HepG2 (cell line): Measurements from ENCODE around the gene VTI1B. TPM values are rescaled to one million over a fixed set of nuclear protein-coding genes. Genes with fewer than 3 reads are reported as not detected.

ENCODE experiments used
- AKAP8 ChIP-seq: sonication (generic); formaldehyde crosslinking; IDR thresholded peaks from 2 replicates; pipeline ENCODE4 v1.5.1; 2020; ENCODE audit warnings: mild to moderate bottlenecking, missing genetic modification reagents
- ELF3 ChIP-seq: IDR thresholded peaks from 2 replicates; pipeline ENCODE4 v1.6.1; 2016; ENCODE audit warnings: missing genetic modification reagents, missing compliant biosample characterization
- GATA4 ChIP-seq: sonication (generic); IDR thresholded peaks from 2 replicates; pipeline ENCODE4 v1.6.1; 2016; ENCODE audit warnings: antibody characterized with exemption, low read depth, borderline replicate concordance
- HNF4G ChIP-seq, 2 experiments: sonication (generic) in 1 of 2; formaldehyde crosslinking in 1 of 2; IDR thresholded peaks; 2 replicates each; pipeline versions ENCODE4 v1.4.0 to v1.6.1; 2011 to 2020; ENCODE audit warnings: borderline replicate concordance in 2 of 2, low read depth in 2 of 2, mild to moderate bottlenecking in 2 of 2, low read length in 1 of 2, missing genetic modification reagents in 1 of 2, moderate library complexity in 1 of 2
- SALL1 ChIP-seq: sonication (generic); formaldehyde crosslinking; IDR thresholded peaks from 2 replicates; pipeline ENCODE4 v1.8.0; 2022; ENCODE audit warnings: mild to moderate bottlenecking, missing genetic modification reagents
- SALL2 ChIP-seq: sonication (generic); formaldehyde crosslinking; IDR thresholded peaks from 2 replicates; pipeline ENCODE4 v1.8.1; 2023; ENCODE audit warnings: mild to moderate bottlenecking, missing genetic modification reagents, inconsistent platforms
- SIN3A ChIP-seq: IDR thresholded peaks from 2 replicates; pipeline ENCODE4 v1.6.1; 2011; ENCODE audit warnings: low read depth, mild to moderate bottlenecking, control low read depth, low read length, borderline replicate concordance
- SOX5 ChIP-seq: IDR thresholded peaks from 2 replicates; pipeline ENCODE4 v1.6.1; 2016; ENCODE audit warnings: borderline replicate concordance
- SRF ChIP-seq: IDR thresholded peaks from 2 replicates; pipeline ENCODE4 v1.6.1; 2011; ENCODE audit warnings: mild to moderate bottlenecking, low read depth, low read length, moderate library complexity
- THAP11 ChIP-seq: IDR thresholded peaks from 2 replicates; pipeline ENCODE4 v1.6.1; 2016; ENCODE audit warnings: missing biosample characterization, missing genetic modification reagents
- YY1 ChIP-seq: IDR thresholded peaks from 2 replicates; pipeline ENCODE4 v1.6.1; 2011; ENCODE audit warnings: low read length, low read depth, moderate library complexity, mild to moderate bottlenecking; ENCODE audit not compliant: insufficient read depth, insufficient replicate concordance
- ZNF317 ChIP-seq: sonication (generic); formaldehyde crosslinking; IDR thresholded peaks from 2 replicates; pipeline ENCODE4 v1.5.0; 2020; ENCODE audit warnings: mild to moderate bottlenecking, missing genetic modification reagents
- ZNF343 ChIP-seq: sonication (generic); formaldehyde crosslinking; IDR thresholded peaks from 2 replicates; pipeline ENCODE4 v1.4.0; 2020; ENCODE audit warnings: mild to moderate bottlenecking, missing genetic modification reagents
- ZNF546 ChIP-seq: sonication (generic); formaldehyde crosslinking; conservative IDR thresholded peaks from 2 replicates; pipeline ENCODE4 v1.8.1; 2023; ENCODE audit warnings: mild to moderate bottlenecking, missing genetic modification reagents
- ZNF777 ChIP-seq: sonication (generic); formaldehyde crosslinking; IDR thresholded peaks from 2 replicates; pipeline ENCODE4 v1.4.0; 2020; ENCODE audit warnings: missing genetic modification reagents
- ZNF878 ChIP-seq: sonication (generic); formaldehyde crosslinking; IDR thresholded peaks from 2 replicates; pipeline ENCODE4 v1.8.1; 2023; ENCODE audit warnings: mild to moderate bottlenecking, missing genetic modification reagents, moderate library complexity
- polyA plus RNA-seq, 8 experiments: library from polyadenylated mRNA; depleted of rRNA in 3 of 8; stranded (reverse) in 7 of 8; unstranded in 1 of 8; fragments of >200 nt; fragmentation: Illumina TruSeq in 4 of 8; extraction: Trizol in 4 of 8; gene quantifications; 2 replicates each; pipeline versions ENCODE4 v1.2.1 to v1.2.3, GENCODE V29; 2011 to 2016; ENCODE audit warnings: low read depth in 4 of 8, missing spikeins in 1 of 8, mixed read lengths in 1 of 8; ENCODE audit not compliant: insufficient read depth in 1 of 8
- total RNA-seq, 5 experiments: library from RNA; depleted of rRNA; stranded (reverse); fragments of >200 nt; fragmentation: Illumina TruSeq; extraction: Trizol; gene quantifications; 2 replicates each; pipeline ENCODE4 v1.2.3, GENCODE V29; 2016; ENCODE audit warnings: low read depth in 1 of 5
- TF ChIP-seq, protein P1 (sequence below): sonication (generic); formaldehyde crosslinking; IDR thresholded peaks from 2 replicates; pipeline ENCODE4 v1.5.0; 2020; ENCODE audit warnings: mild to moderate bottlenecking, missing genetic modification reagents
- TF ChIP-seq, protein P2 (sequence below): sonication (generic); formaldehyde crosslinking; conservative IDR thresholded peaks from 2 replicates; pipeline ENCODE4 v1.8.0; 2022; ENCODE audit warnings: missing genetic modification reagents
- TF ChIP-seq, protein P3 (sequence below): sonication (generic); formaldehyde crosslinking; IDR thresholded peaks from 2 replicates; pipeline ENCODE4 v1.5.0; 2020; ENCODE audit warnings: missing genetic modification reagents
- TF ChIP-seq, protein P4 (sequence below): IDR thresholded peaks from 2 replicates; pipeline ENCODE4 v1.6.1; 2012; ENCODE audit warnings: low read depth, low read length, improper control_type of control experiment
- TF ChIP-seq, protein P5 (sequence below): sonication (generic); formaldehyde crosslinking; IDR thresholded peaks from 2 replicates; pipeline ENCODE4 v1.4.0; 2020; ENCODE audit warnings: mild to moderate bottlenecking, low read depth, missing genetic modification reagents

Gene VTI1B
- total and polyA plus RNA-seq, 2 of the 13 experiments (the other 11 are each of a cell fraction or from before 2014, with no cell fraction given) = 39.0 to 103 TPM

DNA sequence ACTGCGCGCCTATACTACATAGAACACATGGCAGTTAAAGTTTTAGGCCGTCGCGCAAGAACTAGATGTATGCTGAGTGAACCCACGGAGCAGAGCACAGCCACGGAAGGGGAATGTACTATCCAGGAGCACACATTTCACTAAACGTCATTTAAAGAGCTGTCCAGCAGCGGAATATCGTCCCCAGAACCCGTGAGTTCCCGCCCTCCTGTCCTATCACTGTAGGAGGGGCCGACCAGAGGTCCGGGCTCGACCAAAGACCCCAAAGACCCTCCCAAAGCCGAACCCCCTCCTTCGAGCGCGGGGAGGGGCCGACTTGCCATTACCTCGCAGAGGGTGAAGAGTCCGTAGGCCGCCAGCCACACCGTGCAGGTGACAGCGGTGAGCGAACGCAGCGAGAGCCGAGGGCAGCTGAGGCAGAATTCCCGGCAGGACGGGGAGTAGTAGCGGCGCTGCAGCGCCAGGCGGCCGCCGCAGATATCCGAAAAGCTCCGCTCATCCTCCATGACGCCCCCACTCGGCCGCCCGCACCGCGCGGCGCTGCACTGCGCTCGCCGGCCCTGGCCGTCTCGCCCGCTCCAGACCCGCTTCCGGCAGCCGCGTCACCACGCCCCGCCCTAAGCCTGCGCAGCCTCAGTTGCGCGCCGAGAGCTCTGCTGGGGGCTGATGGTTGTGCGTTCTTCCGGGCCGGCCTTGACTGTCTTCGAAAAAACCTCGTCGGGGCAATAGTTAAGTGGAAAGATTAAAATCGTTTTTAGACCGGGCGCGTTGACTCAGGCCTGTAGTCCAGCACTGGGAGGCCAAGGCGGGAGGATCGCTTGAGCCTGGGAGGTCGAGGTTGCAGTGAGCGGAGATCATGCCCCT lies 74.5 kb downstream of the VTI1B start, which contains the start of gene PIGH (continued):
- TF ChIP-seq SOX5 (CRISPR knock-in tag) (peak; percentile 22; the same call in 1 of the 2 replicates), ZNF343 (CRISPR knock-in tag) (no peak), ZNF777 (CRISPR knock-in tag) (peak; percentile 82), SALL1 (CRISPR knock-in tag) (peak; percentile 78), ZNF546 (CRISPR knock-in tag) (0 out of 2 replicates have a peak, but pooled peaks have one; percentile 70), SALL2 (CRISPR knock-in tag) (no peak), SIN3A (peak; percentile 69; the same call in 1 of the 2 replicates), ELF3 (CRISPR knock-in tag) (peak; percentile 71), AKAP8 (peak; percentile 75; the same call in 1 of the 2 replicates), ZNF317 (CRISPR knock-in tag) (no peak; the same call in 1 of the 2 replicates), ZNF878 (0 out of 2 replicates have a peak, but pooled peaks have one; percentile 48), THAP11 (peak; percentile 84), GATA4 (no peak), HNF4G (IDR thresholded peaks at IDR 0.05; ENCODE audit: borderline replicate concordance, low read depth, low read length) (no peak), HNF4G (CRISPR knock-in tag; IDR thresholded peaks at IDR 0.05; ENCODE audit: borderline replicate concordance, low read depth) (no peak), SRF (no peak), YY1 (peak; percentile 85)
- TF ChIP-seq, protein P1, sequence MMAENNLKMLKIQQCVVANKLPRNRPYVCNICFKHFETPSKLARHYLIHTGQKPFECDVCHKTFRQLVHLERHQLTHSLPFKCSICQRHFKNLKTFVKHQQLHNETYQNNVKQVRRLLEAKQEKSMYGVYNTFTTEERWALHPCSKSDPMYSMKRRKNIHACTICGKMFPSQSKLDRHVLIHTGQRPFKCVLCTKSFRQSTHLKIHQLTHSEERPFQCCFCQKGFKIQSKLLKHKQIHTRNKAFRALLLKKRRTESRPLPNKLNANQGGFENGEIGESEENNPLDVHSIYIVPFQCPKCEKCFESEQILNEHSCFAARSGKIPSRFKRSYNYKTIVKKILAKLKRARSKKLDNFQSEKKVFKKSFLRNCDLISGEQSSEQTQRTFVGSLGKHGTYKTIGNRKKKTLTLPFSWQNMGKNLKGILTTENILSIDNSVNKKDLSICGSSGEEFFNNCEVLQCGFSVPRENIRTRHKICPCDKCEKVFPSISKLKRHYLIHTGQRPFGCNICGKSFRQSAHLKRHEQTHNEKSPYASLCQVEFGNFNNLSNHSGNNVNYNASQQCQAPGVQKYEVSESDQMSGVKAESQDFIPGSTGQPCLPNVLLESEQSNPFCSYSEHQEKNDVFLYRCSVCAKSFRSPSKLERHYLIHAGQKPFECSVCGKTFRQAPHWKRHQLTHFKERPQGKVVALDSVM (CRISPR knock-in tag) = peak; percentile 99
- TF ChIP-seq, protein P2, sequence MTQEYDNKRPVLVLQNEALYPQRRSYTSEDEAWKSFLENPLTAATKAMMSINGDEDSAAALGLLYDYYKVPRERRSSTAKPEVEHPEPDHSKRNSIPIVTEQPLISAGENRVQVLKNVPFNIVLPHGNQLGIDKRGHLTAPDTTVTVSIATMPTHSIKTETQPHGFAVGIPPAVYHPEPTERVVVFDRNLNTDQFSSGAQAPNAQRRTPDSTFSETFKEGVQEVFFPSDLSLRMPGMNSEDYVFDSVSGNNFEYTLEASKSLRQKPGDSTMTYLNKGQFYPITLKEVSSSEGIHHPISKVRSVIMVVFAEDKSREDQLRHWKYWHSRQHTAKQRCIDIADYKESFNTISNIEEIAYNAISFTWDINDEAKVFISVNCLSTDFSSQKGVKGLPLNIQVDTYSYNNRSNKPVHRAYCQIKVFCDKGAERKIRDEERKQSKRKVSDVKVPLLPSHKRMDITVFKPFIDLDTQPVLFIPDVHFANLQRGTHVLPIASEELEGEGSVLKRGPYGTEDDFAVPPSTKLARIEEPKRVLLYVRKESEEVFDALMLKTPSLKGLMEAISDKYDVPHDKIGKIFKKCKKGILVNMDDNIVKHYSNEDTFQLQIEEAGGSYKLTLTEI (CRISPR knock-in tag) = no peak
- TF ChIP-seq, protein P3, sequence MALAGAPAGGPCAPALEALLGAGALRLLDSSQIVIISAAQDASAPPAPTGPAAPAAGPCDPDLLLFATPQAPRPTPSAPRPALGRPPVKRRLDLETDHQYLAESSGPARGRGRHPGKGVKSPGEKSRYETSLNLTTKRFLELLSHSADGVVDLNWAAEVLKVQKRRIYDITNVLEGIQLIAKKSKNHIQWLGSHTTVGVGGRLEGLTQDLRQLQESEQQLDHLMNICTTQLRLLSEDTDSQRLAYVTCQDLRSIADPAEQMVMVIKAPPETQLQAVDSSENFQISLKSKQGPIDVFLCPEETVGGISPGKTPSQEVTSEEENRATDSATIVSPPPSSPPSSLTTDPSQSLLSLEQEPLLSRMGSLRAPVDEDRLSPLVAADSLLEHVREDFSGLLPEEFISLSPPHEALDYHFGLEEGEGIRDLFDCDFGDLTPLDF (CRISPR knock-in tag) = 0 out of 2 replicates have a peak, but pooled peaks have one; percentile 53
- TF ChIP-seq, protein P4, sequence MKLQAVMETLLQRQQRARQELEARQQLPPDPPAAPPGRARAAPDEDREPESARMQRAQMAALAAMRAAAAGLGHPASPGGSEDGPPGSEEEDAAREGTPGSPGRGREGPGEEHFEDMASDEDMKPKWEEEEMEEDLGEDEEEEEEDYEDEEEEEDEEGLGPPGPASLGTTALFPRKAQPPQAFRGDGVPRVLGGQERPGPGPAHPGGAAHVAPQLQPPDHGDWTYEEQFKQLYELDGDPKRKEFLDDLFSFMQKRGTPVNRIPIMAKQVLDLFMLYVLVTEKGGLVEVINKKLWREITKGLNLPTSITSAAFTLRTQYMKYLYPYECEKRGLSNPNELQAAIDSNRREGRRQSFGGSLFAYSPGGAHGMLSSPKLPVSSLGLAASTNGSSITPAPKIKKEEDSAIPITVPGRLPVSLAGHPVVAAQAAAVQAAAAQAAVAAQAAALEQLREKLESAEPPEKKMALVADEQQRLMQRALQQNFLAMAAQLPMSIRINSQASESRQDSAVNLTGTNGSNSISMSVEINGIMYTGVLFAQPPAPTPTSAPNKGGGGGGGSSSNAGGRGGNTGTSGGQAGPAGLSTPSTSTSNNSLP = no peak
- TF ChIP-seq, protein P5, sequence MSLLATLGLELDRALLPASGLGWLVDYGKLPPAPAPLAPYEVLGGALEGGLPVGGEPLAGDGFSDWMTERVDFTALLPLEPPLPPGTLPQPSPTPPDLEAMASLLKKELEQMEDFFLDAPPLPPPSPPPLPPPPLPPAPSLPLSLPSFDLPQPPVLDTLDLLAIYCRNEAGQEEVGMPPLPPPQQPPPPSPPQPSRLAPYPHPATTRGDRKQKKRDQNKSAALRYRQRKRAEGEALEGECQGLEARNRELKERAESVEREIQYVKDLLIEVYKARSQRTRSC (CRISPR knock-in tag) = peak; percentile 64; the same call in 1 of the 2 replicates
